ENCODE measurements around the gene BHMT2. TPM values are rescaled to one million over a fixed set of nuclear protein-coding genes. Genes with fewer than 3 reads are reported as not detected.

The BHMT2 gene
- total and polyA plus RNA-seq, 11 donors: 1.5 to 11.3 (median 5.1) TPM

DNA sequence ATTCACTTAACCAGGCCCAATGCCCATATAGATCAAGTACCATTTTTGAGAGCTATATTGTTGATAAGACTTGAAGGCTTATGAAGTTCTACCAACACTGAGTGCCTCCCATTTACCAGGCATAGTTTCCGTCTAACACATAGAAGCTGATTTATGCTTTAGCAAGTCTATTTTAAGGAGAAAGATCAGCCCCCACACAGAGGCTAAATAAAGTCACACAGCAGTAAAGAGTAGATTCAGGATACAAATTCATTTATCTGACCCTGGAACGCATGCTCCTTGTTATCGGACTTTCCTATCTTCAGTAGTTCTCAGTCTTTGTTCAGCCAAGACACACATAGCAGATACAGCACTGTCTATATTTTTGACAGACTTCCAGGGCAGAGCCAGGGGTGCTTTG lies 34.3 kb upstream of the BHMT2 start:
- Histone ChIP-seq H3K27ac (no peak overlapping the region), H3K36me3 (no peaks in the 10 kb centered on the region), H3K9me3 (peaks cover 0 to 10% (median 0%) of the 10 kb centered on the region in 12 donors), H3K4me3 (no peak overlapping the region), H3K27me3 (no peaks in the 10 kb centered on the region), H3K4me1 (no peaks in the 10 kb centered on the region)
- 71 to 85% (median 79%) methylated on average over 3 of the region's 3 CpGs for WGBS, 4 donors
- TF ChIP-seq, protein P1, sequence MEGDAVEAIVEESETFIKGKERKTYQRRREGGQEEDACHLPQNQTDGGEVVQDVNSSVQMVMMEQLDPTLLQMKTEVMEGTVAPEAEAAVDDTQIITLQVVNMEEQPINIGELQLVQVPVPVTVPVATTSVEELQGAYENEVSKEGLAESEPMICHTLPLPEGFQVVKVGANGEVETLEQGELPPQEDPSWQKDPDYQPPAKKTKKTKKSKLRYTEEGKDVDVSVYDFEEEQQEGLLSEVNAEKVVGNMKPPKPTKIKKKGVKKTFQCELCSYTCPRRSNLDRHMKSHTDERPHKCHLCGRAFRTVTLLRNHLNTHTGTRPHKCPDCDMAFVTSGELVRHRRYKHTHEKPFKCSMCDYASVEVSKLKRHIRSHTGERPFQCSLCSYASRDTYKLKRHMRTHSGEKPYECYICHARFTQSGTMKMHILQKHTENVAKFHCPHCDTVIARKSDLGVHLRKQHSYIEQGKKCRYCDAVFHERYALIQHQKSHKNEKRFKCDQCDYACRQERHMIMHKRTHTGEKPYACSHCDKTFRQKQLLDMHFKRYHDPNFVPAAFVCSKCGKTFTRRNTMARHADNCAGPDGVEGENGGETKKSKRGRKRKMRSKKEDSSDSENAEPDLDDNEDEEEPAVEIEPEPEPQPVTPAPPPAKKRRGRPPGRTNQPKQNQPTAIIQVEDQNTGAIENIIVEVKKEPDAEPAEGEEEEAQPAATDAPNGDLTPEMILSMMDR (IDR thresholded peaks at IDR 0.05): no peak
- no peak for TF ChIP-seq POLR2A (IDR thresholded peaks at IDR 0.05)
- DNase-seq: no peak
- ATAC-seq: no peak
- intact Hi-C loops (cut with DNase I): no loop called here

DNA sequence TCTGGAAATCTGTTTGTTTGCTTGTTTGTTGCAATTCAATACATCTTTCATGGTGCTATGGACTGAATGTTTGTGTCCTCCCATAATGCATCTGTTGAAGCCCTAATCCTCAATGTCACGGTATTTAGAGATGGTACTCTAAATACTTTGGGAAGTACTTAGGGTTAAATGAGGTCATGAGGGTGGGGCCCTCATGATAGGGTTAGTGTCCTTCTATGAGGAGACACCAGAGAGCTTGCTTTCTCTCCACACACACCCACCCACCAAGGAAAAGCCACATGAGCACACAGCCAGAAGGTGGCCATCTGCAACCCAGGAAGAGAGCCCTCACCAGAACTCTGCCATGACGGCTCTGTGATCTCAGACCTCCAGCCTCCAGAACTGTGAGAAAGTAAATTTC lies 32.8 kb upstream of the BHMT2 start:
- no peaks in the 10 kb centered on the region for H3K4me1 ChIP-seq
- intact Hi-C loops (cut with DNase I): no loop called here
- WGBS, 4 donors: 94 to 97% (median 95%) methylated on average over 2 of the region's 2 CpGs
- ATAC-seq: no peak
- no peaks in the 10 kb centered on the region for H3K27me3 ChIP-seq
- TF ChIP-seq, protein P1 (IDR thresholded peaks at IDR 0.05): no peak
- TF ChIP-seq POLR2A (IDR thresholded peaks at IDR 0.05): no peak
- H3K4me3 ChIP-seq: no peak overlapping the region
- H3K27ac ChIP-seq: no peak overlapping the region
- no peaks in the 10 kb centered on the region for H3K36me3 ChIP-seq
- H3K9me3 ChIP-seq: peaks cover 0 to 10% (median 0%) of the 10 kb centered on the region in 12 donors
- DNase-seq: no peak

DNA sequence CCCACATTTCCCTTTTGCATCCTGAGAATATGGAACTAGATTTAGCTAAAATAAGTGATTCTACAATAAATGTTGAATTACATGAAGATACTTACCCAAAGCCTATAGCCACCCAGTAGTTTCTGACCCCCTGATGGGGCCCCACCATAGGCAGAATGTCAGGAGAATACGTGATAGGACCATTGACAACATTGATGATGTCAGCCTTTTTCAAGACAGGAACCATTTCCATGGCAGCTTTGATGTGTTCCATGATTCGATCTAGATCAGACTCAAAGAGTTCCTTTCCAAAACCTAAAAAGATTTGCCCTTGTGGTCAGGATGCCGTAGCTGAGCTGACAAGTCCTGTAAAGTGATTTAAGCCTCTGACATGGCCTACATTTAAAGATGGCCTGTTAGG lies 27.4 kb upstream of the BHMT2 start:
- Histone ChIP-seq H3K36me3 (no peaks in the 10 kb centered on the region), H3K9me3 (peaks cover 0 to 3% (median 0%) of the 10 kb centered on the region in 12 donors), H3K27me3 (no peaks in the 10 kb centered on the region), H3K27ac (no peak overlapping the region), H3K4me3 (no peak overlapping the region), H3K4me1 (no peaks in the 10 kb centered on the region)
- TF ChIP-seq, protein P1 (IDR thresholded peaks at IDR 0.05): no peak
- no peak for TF ChIP-seq POLR2A (IDR thresholded peaks at IDR 0.05)
- DNase-seq: no peak
- 72 to 90% (median 83%) methylated on average over 3 of the region's 3 CpGs for WGBS, 4 donors
- no peak for ATAC-seq
- intact Hi-C loops (cut with DNase I): no loop called here

DNA sequence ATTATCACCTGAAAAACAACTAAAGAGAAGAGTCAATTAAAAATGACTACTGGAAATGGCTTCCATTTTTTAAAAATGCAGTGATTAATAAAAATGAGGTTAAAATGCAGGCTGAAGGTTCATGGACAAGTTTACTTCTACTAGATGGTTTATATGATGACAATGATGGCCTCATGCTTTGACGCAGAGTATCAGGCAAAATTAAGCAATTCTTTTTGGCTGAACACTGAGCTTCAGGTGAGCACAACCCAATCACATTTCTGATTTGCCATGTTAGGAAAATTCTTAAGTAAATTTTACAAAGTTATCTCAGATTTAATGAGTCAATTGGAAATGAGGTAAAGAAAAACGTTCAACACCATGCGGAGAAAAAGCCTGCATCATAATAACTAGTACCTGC lies 22.4 kb upstream of the BHMT2 start:
- no peak for TF ChIP-seq POLR2A (IDR thresholded peaks at IDR 0.05)
- TF ChIP-seq, protein P1 (IDR thresholded peaks at IDR 0.05): no peak
- no peaks in the 10 kb centered on the region for H3K27me3 ChIP-seq
- no peak overlapping the region for H3K27ac ChIP-seq
- 87 to 93% (median 90%) methylated on average over 3 of the region's 3 CpGs for WGBS, 4 donors
- no peaks in the 10 kb centered on the region for H3K4me1 ChIP-seq
- H3K9me3 ChIP-seq: peaks cover 0 to 9% (median 5%) of the 10 kb centered on the region in 12 donors
- no peak overlapping the region for H3K4me3 ChIP-seq
- intact Hi-C loops (cut with DNase I): no loop called here
- DNase-seq: no peak
- no peak for ATAC-seq
- no peaks in the 10 kb centered on the region for H3K36me3 ChIP-seq

All from heart left ventricle (tissue), 16 donors.